ENCODE data around the gene UNC45A.
"Not testable (repeated sequence)": the region's sequence is repeated elsewhere in the genome, so short reads cannot be mapped to it uniquely, and the experiment has no call there.

UNC45A gene

DNA sequence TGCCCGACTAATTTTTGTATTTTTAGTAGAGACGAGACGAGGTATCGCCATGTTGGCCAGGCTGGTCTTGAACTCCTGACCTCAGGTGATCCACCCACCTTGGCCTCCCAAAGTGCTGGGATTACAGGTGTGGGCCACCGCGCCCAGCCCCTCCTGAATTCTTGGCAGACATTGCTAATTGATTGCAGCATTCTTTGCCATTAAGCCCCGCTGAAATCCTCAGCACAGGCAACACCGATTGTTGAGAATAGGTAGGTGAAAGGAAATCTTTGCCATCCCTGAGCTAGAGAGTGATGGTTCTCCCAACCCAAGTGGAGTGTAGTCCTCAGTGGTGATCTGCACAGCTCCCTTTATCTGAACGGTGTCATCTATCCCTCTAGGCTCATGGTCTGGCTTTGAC is 30.3 kb upstream of the UNC45A start:
- Histone ChIP-seq H3K4me1 (ENCODE audit: control insufficient read depth, insufficient read depth, low read length) (peaks cover 8% of the 10 kb centered on the region), H3K9me3 (ENCODE audit: control insufficient read depth, low read length) (no peaks in the 10 kb centered on the region), H3K4me3 (ENCODE audit: insufficient read depth, low read depth, low read length) (no peak overlapping the region), H3K27ac (ENCODE audit: insufficient read depth, low read depth, low read length, poor library complexity, severe bottlenecking) (no peak overlapping the region), H3K27me3 (ENCODE audit: control insufficient read depth, insufficient read depth, low read length, poor library complexity, severe bottlenecking) (peaks cover 18% of the 10 kb centered on the region), H3K36me3 (ENCODE audit: control insufficient read depth, insufficient read depth, low read length) (peaks cover 3% of the 10 kb centered on the region)
- 91 to 95% methylated on average over 9 of the region's 9 CpGs for WGBS, 2 experiments

- Histone ChIP-seq H3K27me3 (ENCODE audit: control insufficient read depth, insufficient read depth, low read length, poor library complexity, severe bottlenecking) (peaks cover 18% of the 10 kb centered on the region), H3K4me1 (ENCODE audit: control insufficient read depth, insufficient read depth, low read length) (peaks cover 8% of the 10 kb centered on the region), H3K27ac (ENCODE audit: insufficient read depth, low read depth, low read length, poor library complexity, severe bottlenecking) (no peak overlapping the region), H3K36me3 (ENCODE audit: control insufficient read depth, insufficient read depth, low read length) (peaks cover 3% of the 10 kb centered on the region), H3K9me3 (ENCODE audit: control insufficient read depth, low read length) (no peaks in the 10 kb centered on the region), H3K4me3 (ENCODE audit: insufficient read depth, low read depth, low read length) (no peak overlapping the region)
- WGBS, 2 experiments, result 96 to 97% methylated on average over 28 of the region's 28 CpGs
Observed at GRCh38 chr15:90905306-90906180, 29.5 kb upstream of the UNC45A start.

GRCh38 chr15:90906181-90906849 is 28.8 kb upstream of the UNC45A start:
- WGBS, 2 experiments, result 93 to 95% methylated on average over 11 of the region's 11 CpGs
- Histone ChIP-seq H3K9me3 (ENCODE audit: control insufficient read depth, low read length) (no peaks in the 10 kb centered on the region), H3K36me3 (ENCODE audit: control insufficient read depth, insufficient read depth, low read length) (peaks cover 3% of the 10 kb centered on the region), H3K4me3 (ENCODE audit: insufficient read depth, low read depth, low read length) (no peak overlapping the region), H3K4me1 (ENCODE audit: control insufficient read depth, insufficient read depth, low read length) (peaks cover 8% of the 10 kb centered on the region), H3K27me3 (ENCODE audit: control insufficient read depth, insufficient read depth, low read length, poor library complexity, severe bottlenecking) (peaks cover 18% of the 10 kb centered on the region), H3K27ac (ENCODE audit: insufficient read depth, low read depth, low read length, poor library complexity, severe bottlenecking) (no peak overlapping the region)

- Histone ChIP-seq H3K27ac (ENCODE audit: insufficient read depth, low read depth, low read length, poor library complexity, severe bottlenecking) (no peak overlapping the region), H3K9me3 (ENCODE audit: control insufficient read depth, low read length) (no peaks in the 10 kb centered on the region), H3K36me3 (ENCODE audit: control insufficient read depth, insufficient read depth, low read length) (peaks cover 3% of the 10 kb centered on the region), H3K27me3 (ENCODE audit: control insufficient read depth, insufficient read depth, low read length, poor library complexity, severe bottlenecking) (peaks cover 18% of the 10 kb centered on the region), H3K4me3 (ENCODE audit: insufficient read depth, low read depth, low read length) (no peak overlapping the region), H3K4me1 (ENCODE audit: control insufficient read depth, insufficient read depth, low read length) (peaks cover 8% of the 10 kb centered on the region)
- WGBS, 2 experiments, result 92 to 93% methylated on average over 15 of the region's 15 CpGs
Observed at GRCh38 chr15:90907051-90907660, 27.9 kb upstream of the UNC45A start.

- no peaks in the 10 kb centered on the region for H3K9me3 ChIP-seq (ENCODE audit: control insufficient read depth, low read length)
- H3K4me1 ChIP-seq (ENCODE audit: control insufficient read depth, insufficient read depth, low read length), result peaks cover 8% of the 10 kb centered on the region
- 91 to 93% methylated on average over 9 of the region's 9 CpGs for WGBS, 2 experiments
- no peak overlapping the region for H3K4me3 ChIP-seq (ENCODE audit: insufficient read depth, low read depth, low read length)
- H3K27ac ChIP-seq (ENCODE audit: insufficient read depth, low read depth, low read length, poor library complexity, severe bottlenecking), result no peak overlapping the region
- peaks cover 17% of the 10 kb centered on the region for H3K27me3 ChIP-seq (ENCODE audit: control insufficient read depth, insufficient read depth, low read length, poor library complexity, severe bottlenecking)
- H3K36me3 ChIP-seq (ENCODE audit: control insufficient read depth, insufficient read depth, low read length), result peaks cover 3% of the 10 kb centered on the region
Observed at GRCh38 chr15:90907838-90908507, 27.1 kb upstream of the UNC45A start.

DNA sequence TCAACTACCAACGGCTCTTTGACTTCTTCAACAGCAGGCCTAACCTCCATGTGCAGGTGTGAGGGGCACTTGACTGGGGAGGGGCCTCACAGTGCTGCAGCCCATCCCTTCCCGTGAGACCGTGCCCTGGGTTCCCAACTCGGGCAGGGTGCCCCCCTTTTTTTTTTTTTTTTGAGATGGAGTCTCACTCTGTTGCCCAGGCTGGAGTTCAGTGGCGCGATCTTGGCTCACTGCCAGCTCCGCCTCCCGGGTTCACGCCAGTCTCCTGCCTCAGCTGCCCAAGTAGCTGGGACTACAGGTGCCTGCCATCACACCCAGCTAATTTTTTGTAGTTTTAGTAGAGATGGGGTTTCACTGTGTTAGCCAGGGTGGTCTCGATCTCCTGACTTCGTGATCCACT is 25.6 kb upstream of the UNC45A start:
- not testable (repeated sequence) for H3K27me3 ChIP-seq (ENCODE audit: control insufficient read depth, insufficient read depth, low read length, poor library complexity, severe bottlenecking); H3K36me3 ChIP-seq (ENCODE audit: control insufficient read depth, insufficient read depth, low read length); H3K9me3 ChIP-seq (ENCODE audit: control insufficient read depth, low read length); H3K4me1 ChIP-seq (ENCODE audit: control insufficient read depth, insufficient read depth, low read length); H3K27ac ChIP-seq (ENCODE audit: insufficient read depth, low read depth, low read length, poor library complexity, severe bottlenecking); H3K4me3 ChIP-seq (ENCODE audit: insufficient read depth, low read depth, low read length)
- WGBS, 2 experiments, result 90 to 95% methylated on average over 11 of the region's 11 CpGs

DNA sequence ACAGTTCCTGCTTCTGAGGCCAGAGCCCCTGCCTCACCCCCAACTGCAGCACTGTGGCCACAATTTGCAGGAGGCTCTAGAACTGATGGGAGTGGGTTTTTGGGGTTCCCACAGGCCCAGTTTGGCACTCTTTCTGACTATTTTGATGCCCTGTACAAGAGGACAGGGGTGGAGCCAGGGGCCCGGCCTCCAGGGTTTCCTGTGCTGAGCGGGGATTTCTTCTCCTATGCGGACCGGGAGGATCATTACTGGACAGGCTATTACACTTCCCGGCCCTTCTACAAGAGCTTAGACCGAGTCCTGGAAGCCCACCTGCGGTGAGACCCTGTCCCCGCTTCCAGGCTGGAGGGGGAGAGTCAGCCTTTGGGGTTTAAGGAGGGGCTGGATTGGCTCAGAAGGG is 25.1 kb upstream of the UNC45A start:
- Histone ChIP-seq H3K4me3 (ENCODE audit: insufficient read depth, low read depth, low read length) (no peak overlapping the region), H3K27ac (ENCODE audit: insufficient read depth, low read depth, low read length, poor library complexity, severe bottlenecking) (no peak overlapping the region), H3K9me3 (ENCODE audit: control insufficient read depth, low read length) (no peaks in the 10 kb centered on the region), H3K4me1 (ENCODE audit: control insufficient read depth, insufficient read depth, low read length) (no peaks in the 10 kb centered on the region), H3K27me3 (ENCODE audit: control insufficient read depth, insufficient read depth, low read length, poor library complexity, severe bottlenecking) (no peaks in the 10 kb centered on the region), H3K36me3 (ENCODE audit: control insufficient read depth, insufficient read depth, low read length) (peaks cover 3% of the 10 kb centered on the region)
- 92 to 96% methylated on average over 8 of the region's 8 CpGs for WGBS, 2 experiments

- Histone ChIP-seq H3K36me3 (ENCODE audit: control insufficient read depth, insufficient read depth, low read length) (peaks cover 3% of the 10 kb centered on the region), H3K4me3 (ENCODE audit: insufficient read depth, low read depth, low read length) (no peak overlapping the region), H3K9me3 (ENCODE audit: control insufficient read depth, low read length) (no peaks in the 10 kb centered on the region), H3K27ac (ENCODE audit: insufficient read depth, low read depth, low read length, poor library complexity, severe bottlenecking) (no peak overlapping the region), H3K27me3 (ENCODE audit: control insufficient read depth, insufficient read depth, low read length, poor library complexity, severe bottlenecking) (no peaks in the 10 kb centered on the region), H3K4me1 (ENCODE audit: control insufficient read depth, insufficient read depth, low read length) (no peaks in the 10 kb centered on the region)
- WGBS, 2 experiments, result 94% methylated on average over 24 of the region's 24 CpGs
Observed at GRCh38 chr15:90910441-90911301, 24.4 kb upstream of the UNC45A start.

DNA sequence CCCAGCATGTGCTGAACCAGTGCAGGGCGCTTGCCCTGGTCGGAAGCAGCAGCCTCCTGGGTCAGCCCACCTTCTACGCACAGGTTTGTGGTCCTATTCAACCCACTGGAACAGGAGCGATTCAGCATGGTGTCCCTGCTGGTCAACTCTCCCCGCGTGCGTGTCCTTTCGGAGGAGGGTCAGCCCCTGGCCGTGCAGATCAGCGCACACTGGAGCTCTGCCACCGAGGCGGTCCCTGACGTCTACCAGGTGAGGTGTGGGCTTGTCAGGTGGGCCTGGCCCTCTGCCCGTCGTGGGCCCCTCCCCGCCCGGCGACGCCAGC is 23.8 kb upstream of the UNC45A start:
- H3K4me1 ChIP-seq (ENCODE audit: control insufficient read depth, insufficient read depth, low read length), result no peaks in the 10 kb centered on the region
- 95% methylated on average over 19 of the region's 19 CpGs for WGBS, 2 experiments
- H3K9me3 ChIP-seq (ENCODE audit: control insufficient read depth, low read length), result no peaks in the 10 kb centered on the region
- H3K36me3 ChIP-seq (ENCODE audit: control insufficient read depth, insufficient read depth, low read length), result peaks cover 1% of the 10 kb centered on the region
- no peak overlapping the region for H3K27ac ChIP-seq (ENCODE audit: insufficient read depth, low read depth, low read length, poor library complexity, severe bottlenecking)
- H3K4me3 ChIP-seq (ENCODE audit: insufficient read depth, low read depth, low read length), result no peak overlapping the region
- H3K27me3 ChIP-seq (ENCODE audit: control insufficient read depth, insufficient read depth, low read length, poor library complexity, severe bottlenecking), result no peaks in the 10 kb centered on the region

All from ectodermal cell (in vitro differentiated cells).